Islet precursor cell (in vitro differentiated cells): ENCODE results near the gene CNDP1.

Experiments
- DNase-seq: peaks from one replicate; pipeline ENCODE4 v3.0.0-alpha.2; 2018

Gene CNDP1

DNA sequence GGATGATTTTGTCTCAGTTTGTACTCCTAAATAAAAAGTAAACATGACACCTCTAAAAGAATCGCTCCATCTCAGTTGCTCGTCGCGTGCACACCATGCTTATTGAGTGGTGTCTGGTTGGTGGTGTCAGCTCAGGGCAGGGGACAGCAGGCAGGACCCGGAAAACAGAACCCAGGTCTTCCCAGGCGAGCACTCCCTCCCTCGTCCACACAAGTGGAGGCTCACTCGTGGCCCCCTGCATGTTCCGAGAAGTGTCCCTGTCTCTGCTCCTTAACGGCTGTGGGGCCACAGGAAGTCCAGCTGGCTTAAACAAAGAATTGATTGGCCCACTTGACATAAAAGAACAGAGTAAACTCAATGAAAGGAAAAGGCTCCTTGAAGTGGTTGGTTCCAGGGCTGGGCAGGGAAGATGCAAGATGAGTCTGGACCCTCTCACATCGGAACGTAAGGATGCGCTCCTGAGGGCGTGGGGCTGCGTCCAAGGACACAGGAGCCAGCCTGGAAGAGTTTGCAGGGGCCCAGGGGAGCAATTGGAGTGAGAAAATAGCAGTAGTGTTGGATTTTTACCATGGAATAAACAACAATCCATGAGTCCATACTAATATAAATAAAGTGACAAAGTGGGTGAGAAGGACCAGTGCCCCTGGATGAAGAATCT is 13.1 kb upstream of the CNDP1 start:
- DNase-seq: peak; percentile 44

- peak; percentile 50 for DNase-seq
Observed at GRCh38 chr18:74522635-74523548, 11.4 kb upstream of the CNDP1 start.

- peak; percentile 26 for DNase-seq
Observed at GRCh38 chr18:74524097-74524496, 10.2 kb upstream of the CNDP1 start.

DNA sequence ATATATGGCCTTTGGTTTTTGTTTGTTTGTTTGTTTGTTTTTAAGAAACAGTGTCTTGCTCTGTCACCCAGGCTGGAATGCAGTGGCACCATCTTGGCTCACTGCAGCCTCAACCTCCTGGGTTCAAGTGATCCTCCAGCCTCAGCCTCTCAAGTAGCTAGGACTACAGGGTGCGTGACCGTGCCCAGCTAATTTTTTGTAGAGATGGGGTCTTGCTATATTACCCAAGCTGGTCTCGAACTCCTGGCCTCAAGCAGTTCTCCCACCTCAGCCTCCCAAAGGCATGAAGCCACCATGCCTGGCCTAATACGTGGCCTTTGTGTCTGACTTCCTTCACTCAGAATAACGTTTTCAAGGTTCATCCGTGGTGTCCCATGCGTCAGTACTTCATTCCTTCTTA is 9.4 kb upstream of the CNDP1 start:
- peak; percentile 27 for DNase-seq

GRCh38 chr18:74525741-74526140 is 8.6 kb upstream of the CNDP1 start:
- peak; percentile 50 for DNase-seq

DNA sequence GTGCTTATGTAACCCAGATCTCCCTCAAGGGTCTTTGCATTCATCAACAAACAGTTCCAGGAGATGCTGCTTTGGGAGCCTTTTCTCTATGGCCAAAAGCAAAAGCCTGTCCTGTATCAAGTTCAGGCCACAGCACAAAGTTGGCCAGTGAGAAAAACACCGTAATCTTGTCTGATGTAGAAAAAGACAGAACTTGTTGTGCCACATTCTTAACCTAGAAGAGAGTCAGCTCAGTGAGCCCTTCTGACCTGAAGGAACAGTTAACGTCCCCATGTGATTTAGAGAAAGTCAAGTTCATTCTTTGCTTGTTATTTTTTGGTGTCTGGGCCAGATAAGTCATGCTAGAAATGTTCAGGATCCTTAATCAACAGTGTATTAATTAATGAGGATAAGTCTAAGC is 7.8 kb upstream of the CNDP1 start:
- peak; percentile 50 for DNase-seq

GRCh38 chr18:74528478-74528877 is 5.8 kb upstream of the CNDP1 start:
- DNase-seq: no peak

DNA sequence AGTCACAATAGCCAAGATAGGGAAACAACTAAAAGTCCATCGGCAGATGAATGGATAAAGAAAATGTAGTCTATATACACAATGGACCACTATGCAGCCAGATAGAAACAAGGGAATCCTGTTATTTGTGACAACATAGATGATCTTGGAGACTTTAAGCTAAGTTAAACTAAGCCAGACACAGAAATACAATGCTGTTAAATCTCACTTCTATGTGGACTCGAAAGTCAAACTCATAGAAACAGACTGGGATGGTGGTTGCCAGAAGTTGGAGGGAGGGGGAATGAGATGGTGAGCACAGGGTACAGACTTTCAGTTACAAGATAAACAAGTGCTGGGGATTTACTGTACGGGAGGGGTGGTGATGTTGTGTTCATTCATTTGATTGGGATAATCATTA is 5.4 kb upstream of the CNDP1 start:
- DNase-seq: no peak

DNA sequence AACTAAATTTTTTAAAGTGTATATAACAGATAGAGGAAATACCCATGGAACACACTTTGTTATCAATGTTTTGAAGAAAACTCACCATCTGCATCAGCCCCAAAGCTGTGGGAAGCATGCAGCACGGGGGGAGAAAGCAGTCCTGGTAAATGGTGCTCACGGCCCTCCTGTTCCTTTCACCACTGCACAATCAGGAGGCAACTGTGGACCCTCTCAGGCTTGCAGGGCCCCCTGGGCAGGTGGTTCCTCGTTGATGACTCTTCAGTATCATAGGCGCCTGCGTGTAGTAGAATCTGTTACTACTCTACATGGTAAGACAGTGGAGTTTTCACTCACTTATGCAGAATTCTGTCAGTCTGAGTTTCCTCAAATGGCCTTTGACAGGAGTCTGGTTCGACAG is 4.9 kb upstream of the CNDP1 start:
- DNase-seq: peak; percentile 18

DNA sequence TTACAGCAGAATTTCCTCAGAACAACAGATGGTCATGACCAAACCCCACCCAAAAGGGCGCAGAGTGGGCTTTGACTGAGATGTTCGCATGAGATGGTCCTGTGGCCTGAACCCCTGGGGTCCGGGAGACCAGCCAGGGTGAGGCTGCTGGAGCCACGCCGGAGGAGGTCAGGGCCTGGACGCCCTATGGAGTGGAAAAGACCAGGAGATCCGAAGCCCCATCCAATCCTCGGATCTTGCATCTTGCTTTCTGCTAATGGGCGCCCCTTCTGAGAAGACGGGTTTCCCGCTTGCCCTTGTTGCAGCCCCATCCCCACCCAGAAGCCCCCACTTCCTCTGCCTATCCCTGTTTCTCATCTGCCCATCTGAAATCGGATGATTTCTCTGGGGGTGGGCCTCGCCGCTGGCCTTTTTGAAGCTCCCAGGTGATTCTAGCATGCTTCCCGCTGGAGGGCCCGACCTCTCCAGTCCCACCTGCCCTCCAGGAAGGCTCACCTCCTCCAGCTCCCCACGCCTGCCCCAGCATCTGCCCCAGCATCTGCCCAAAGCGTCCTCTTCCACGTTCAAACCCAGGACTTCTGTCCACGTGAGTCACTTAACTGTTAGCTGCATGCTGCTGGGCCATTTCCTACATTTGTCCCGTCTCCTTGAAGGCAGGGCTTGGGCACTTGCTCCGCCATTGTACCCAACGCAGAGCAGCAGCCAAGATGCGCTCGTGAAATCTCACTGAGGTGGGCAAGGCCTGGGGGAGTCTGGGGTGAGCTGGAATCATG is 4.3 kb upstream of the CNDP1 start:
- peak; percentile 29 for DNase-seq

- peak; percentile 32 for DNase-seq
Observed at GRCh38 chr18:74530584-74530862, 3.8 kb upstream of the CNDP1 start.

GRCh38 chr18:74531043-74531442 is 3.3 kb upstream of the CNDP1 start:
- peak; percentile 29 for DNase-seq

- DNase-seq: peak; percentile 40
Observed at GRCh38 chr18:74532511-74533025, 1.7 kb upstream of the CNDP1 start.

DNA sequence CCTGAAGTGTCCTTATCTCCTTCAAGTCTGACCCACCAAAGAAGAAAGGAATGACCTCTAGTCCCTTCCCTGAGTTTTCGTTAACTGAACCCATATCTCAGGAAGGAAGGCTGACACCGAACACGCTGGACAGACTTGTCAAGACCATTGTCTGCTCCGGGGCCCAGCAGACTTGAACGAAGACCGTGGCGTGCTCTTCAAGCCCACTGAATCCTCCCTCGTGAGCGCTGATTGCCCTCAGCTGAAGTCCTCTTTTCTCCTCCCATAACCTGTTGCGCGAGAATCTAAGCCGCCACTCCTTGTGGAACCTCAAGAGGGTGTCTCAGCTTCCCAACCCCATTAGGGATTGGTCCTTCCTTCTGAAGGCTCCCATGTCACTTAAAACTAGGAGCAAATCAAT is 634 bp upstream of the CNDP1 start:
- DNase-seq: peak; percentile 46

- DNase-seq: peak; percentile 58
Observed at GRCh38 chr18:74534981-74535649, 815 bp downstream of the CNDP1 start.

GRCh38 chr18:74539289-74539688 is 5.0 kb downstream of the CNDP1 start:
- peak; percentile 33 for DNase-seq

GRCh38 chr18:74540652-74541421 is 6.5 kb downstream of the CNDP1 start:
- peak; percentile 38 for DNase-seq

GRCh38 chr18:74541703-74542555 is 7.6 kb downstream of the CNDP1 start:
- peak; percentile 72 for DNase-seq

DNA sequence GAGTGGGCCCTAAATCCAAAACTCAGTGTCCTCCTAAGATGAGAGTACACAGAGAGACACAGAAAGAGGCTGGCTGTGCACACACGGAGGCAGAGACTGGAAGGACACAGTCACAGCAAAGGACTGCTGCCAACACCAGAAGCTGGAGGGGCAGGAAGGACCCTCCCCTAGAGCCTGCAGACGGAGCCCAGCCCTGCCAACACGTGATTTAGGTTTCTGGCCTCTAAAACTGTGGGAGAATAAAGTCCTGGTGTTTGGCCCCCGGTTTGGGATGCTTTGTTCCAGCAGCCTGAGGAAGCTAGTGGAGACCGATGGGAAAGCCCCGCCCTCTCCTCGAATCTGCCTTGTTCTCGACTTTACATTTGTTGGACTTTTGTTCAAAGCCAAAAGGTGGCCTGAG is 10.6 kb downstream of the CNDP1 start:
- DNase-seq: peak; percentile 20

- DNase-seq: no peak
Observed at GRCh38 chr18:74546007-74546406, 11.7 kb downstream of the CNDP1 start.
